Fibroblast of mammary gland (primary cell): ENCODE measurements around the gene HIGD2A.

Source experiments
- DNase-seq: peaks from one replicate; pipeline ENCODE4 v3.0.0-alpha.2; 2010; ENCODE audit warnings: low read depth
- H3K4me3 ChIP-seq: 2 replicates; pipeline ENCODE4 v1.5.1; 2011; ENCODE audit warnings: low read depth, mild to moderate bottlenecking, low read length, moderate library complexity; ENCODE audit not compliant: control insufficient read depth
- CTCF ChIP-seq: conservative IDR thresholded peaks from 2 replicates; pipeline ENCODE4 v1.5.1; 2011; ENCODE audit warnings: low read depth, low read length, inconsistent platforms; ENCODE audit not compliant: control insufficient read depth, insufficient read depth

HIGD2A gene

GRCh38 chr5:176352116-176352878, 36.3 kb upstream of the HIGD2A start:
- H3K4me3 ChIP-seq = no peak overlapping the region
- TF ChIP-seq CTCF = no peak
- no peak for DNase-seq

GRCh38 chr5:176353533-176353932, 35.0 kb upstream of the HIGD2A start:
- DNase-seq = no peak
- no peak overlapping the region for H3K4me3 ChIP-seq
- no peak for TF ChIP-seq CTCF

- no peak overlapping the region for H3K4me3 ChIP-seq
- TF ChIP-seq CTCF = no peak
- DNase-seq = no peak
Measured at GRCh38 chr5:176355400-176356178, 33.0 kb upstream of the HIGD2A start.

- DNase-seq = no peak
- TF ChIP-seq CTCF = no peak
- no peak overlapping the region for H3K4me3 ChIP-seq
Measured at GRCh38 chr5:176356179-176356566, 32.4 kb upstream of the HIGD2A start.

GRCh38 chr5:176359658-176360057, 28.9 kb upstream of the HIGD2A start:
- TF ChIP-seq CTCF = no peak
- H3K4me3 ChIP-seq = no peak overlapping the region
- peak; percentile 62 for DNase-seq

- TF ChIP-seq CTCF = no peak
- peak overlapping the region; percentile 94 for H3K4me3 ChIP-seq
- DNase-seq = peak; percentile 15
Measured at GRCh38 chr5:176360894-176361436, 27.6 kb upstream of the HIGD2A start.
